GM21515 (cell line): Measurements from ENCODE around the gene TTC28.

ENCODE experiments used
- ATAC-seq: cut with Tn5 transposase; IDR thresholded peaks from one replicate; pipeline ENCODE4 v1.9.1; 2021; ENCODE audit not compliant: unreplicated experiment

The TTC28 gene

GRCh38 chr22:27980424-27981148, 699.1 kb downstream of the TTC28 start:
- ATAC-seq: no peak

GRCh38 chr22:27978802-27979201, 700.8 kb downstream of the TTC28 start:
- ATAC-seq: no peak

DNA sequence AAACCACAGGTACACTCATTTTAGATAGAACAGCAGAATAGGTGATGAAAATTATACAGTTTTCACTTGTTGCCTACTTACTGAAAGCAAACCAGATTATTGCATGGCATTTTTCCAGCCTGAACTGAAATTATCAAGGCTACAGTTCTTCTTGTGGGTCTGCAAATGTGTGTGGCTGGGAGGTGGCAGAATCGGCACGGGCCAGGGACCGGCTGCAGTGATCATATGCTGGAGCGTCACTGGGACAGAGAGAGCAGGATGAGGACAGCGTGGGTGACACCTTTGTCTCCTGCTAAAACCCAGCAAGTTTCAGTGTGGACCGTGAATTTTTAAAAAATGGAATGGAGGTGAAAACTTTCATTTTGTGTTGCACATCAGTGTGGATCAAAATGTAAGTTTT, 701.3 kb downstream of the TTC28 start:
- no peak for ATAC-seq

DNA sequence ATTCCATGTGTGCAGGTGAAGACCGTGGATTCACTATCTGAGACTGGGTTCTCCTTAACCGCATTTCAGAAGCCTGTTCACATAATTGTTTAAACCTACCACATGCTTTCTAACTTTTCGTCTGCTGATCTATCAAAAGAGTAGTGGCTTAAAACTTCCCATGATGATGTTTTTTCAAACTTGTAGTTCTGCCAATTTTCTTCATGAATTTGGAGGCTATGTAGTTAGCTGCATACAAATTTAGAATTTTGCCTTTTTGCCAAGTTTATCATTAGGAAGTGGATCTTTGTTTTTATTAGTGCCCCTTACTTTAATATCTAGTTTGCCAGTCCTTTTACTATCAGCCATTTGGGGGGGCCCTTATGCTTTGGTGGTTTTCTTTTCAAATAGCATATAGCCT, 703.1 kb downstream of the TTC28 start:
- no peak for ATAC-seq

DNA sequence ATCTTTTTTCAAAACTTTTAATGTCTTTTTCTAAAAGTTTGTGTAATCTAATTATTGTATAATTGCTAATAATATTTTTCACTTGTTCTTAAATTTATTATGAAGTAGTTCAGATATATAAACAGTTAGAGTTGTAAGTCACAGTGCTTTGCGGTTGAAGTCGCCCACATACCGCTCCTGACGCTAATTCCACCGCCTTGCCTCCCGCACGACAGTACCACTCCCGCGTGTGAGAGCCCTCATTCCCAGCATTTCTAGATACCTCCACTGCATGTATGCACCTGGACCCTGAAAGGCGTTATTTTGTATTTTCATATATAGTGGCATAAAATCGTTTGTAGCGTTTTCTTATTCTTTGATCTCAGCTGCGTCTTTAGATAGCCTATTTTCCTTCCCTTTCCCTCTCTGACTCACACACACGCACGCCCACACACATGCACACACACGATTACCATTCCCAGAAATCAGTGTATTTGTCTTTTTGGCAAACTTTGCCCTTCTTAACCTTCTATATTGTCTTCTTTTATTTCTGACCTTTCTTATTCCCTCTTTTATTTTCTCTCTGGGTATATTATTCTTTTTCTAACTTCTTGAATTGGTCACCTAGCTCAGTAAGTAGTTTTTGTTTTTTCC, 704.1 kb downstream of the TTC28 start:
- ATAC-seq: no peak

GRCh38 chr22:27973846-27974245, 705.8 kb downstream of the TTC28 start:
- ATAC-seq: no peak

DNA sequence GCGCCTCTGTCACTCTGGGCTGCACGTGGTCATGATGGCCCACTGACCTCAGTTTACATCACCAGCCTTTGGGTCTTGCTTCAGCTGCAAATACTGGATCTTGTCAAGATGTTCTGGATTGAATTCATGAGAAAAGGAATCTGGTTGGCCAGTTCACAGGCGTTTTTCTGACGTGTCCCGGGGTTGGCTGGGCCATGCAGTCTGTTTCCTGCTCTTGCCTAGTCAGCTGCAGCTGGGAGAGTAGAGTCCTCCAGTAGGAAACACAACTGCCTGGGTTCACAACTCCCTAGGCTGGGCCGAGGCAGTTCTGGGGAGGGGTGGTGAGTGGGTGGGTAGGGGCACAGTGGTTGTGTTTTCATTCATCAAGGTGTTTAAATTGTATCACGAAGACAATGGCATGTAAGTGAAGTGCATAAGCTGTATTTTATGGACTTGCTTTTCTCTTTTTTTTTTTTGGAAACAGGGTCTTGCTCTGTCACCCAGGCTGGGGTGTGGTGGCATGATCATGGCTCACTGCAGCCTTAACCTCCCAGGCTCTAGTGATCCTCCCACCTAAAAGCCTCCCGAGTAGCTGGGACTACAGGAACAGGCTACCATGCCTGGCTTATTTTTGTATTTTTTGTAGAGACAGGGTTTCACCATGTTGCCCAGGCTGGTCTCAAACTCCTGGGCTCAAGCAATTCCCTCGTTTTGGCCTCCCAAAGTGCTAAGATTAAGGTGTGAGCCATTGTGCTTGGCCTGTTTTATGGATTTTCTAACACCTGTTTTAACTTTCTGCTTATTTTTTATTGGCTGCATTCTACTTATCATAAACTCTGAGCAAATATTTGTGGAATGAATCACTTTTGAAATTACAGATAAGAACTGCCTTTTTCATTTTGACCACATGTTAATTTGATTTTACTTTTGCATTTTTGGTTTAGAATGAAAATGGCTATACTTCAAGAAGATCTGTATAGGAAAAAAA, 706.6 kb downstream of the TTC28 start:
- no peak for ATAC-seq

GRCh38 chr22:27971926-27972325, 707.7 kb downstream of the TTC28 start:
- ATAC-seq: no peak

DNA sequence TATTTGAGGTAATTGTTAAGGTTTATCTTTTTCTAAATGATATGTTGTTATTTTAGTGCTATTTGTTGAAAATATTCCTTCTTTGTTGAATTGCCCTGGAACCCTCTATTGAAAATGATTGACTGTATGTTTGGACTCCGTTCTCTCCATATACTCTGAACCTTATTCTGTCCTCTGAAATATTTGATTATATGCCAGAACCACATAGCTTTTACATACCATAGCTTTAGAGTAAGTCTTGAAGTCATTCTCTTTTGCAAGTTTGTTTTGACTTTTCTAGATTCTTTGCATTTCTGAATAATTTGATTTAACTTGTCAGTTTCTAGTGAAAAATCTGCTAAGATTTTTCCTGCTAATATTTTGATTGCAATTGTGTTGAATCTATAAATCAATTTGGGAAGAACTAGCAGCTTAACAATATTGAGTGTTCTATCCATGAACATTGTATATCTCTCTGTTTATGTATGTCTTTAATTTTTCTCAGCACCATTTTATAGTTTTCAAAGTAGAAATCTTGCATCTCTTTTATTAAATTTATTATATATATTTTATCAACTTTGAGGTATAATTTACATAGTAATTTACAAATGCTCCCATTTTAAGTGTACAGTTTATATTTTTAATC, 708.9 kb downstream of the TTC28 start:
- no peak for ATAC-seq

- ATAC-seq: no peak
Measured at GRCh38 chr22:27966168-27967064, 713.2 kb downstream of the TTC28 start.

DNA sequence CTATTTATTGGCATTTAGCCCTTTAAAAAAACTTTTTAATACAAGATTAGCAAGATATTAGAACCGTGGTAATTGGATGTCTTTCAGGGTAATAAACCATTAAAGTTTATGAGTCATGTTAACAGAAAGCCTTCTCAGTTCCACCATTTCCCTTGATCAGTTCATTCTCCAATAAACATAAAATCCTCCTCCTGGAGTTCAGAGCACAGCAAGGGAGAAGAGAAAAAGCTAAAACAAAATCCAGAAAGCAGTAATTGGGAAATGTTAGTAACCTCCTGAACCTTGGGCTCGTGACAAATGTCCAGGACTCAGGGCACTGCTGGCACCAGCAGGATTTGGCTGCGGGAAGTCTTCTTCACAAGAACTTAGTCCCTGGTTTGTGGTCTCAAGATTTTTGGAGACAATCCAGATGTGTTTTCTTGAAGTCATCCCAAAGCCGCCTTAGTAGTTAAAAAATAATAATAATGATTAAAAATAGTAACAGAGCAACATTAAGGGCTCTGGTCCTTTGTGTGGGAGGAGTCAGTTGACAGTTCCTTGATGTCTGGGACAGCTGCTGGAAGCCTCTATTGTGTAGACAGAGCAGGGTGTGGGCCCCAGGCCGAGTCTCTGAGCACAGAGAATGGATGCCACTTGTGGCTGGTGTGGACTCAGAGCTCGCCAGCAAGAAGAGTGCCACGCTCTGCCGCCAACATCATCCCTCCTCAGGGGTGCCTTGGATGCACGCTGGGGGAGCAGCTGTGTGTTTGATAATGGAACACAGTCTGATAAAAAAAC, 717.2 kb downstream of the TTC28 start:
- ATAC-seq: no peak

DNA sequence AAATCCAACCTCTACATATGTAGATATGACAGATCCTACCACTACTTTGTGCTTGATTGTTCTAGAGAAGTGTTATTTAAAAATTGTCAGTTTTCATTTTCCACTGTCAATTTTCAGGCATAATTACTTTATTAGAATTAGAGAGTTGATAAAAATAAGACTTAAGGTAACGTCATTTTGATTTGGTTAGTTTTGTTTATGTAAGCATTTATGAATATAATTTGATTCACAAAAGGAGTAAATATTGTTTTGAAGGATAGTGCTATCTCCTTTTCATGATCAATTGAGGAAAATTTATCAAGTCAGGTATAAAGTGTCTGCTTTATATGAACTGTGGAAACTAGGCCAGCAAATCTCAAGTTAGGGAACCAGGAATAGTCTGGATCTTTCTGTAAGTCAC, 718.0 kb downstream of the TTC28 start:
- no peak for ATAC-seq

DNA sequence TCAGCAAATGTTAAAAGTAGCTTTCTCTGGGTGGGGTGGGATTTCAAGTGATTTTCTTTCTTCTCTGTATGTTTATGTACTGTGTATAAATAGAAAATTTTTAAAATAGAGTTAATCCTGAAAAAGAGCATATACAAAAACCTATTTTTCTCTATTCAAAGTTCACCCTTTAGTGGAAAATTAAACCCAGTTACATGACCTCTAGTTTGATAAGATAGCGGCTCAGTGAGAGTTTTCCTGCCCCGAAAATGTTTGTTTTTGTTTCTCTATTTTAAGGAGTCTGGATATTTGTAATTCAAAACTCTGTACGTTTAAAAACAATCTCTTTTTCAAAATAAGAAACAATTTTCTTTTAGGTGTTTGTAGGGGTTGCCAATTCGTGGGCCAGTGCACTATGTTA, 718.5 kb downstream of the TTC28 start:
- ATAC-seq: no peak

DNA sequence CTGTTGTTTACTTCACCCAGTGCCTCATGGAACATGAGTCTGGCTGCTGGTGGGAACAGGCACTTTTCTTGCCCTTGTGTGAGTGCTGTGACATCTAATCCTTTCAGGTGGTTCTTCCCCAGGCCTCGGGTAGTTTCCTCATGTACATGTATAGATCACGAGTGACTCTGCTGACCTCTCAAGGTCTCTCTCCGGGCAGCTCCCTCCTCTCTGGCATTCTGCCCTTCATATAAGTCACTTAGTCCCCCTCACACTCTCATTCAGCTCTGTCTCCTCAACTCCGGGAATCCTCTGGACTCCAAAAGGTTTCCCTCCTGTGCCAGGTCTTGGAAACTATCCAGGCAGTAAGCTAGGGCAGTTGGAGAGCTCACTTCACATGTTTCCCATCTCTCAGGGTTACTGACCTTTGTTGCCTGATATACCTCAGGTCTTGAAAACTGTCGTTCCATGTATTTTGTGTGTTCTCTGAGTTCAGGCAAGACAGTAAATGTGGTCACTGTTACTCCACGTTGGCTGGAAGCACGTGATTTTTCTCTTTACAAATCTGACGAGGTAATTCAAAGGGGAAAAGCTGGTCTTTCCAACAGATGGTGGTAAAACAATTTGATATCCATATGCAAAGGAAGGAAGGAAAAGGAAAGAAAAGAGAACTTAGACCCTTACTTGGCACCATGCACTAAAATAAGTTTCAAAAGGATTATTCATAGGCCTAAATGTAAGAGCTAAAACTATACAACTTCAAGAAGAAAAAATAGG, 720.1 kb downstream of the TTC28 start:
- no peak for ATAC-seq

- ATAC-seq: no peak
Measured at GRCh38 chr22:27952779-27953178, 726.9 kb downstream of the TTC28 start.

DNA sequence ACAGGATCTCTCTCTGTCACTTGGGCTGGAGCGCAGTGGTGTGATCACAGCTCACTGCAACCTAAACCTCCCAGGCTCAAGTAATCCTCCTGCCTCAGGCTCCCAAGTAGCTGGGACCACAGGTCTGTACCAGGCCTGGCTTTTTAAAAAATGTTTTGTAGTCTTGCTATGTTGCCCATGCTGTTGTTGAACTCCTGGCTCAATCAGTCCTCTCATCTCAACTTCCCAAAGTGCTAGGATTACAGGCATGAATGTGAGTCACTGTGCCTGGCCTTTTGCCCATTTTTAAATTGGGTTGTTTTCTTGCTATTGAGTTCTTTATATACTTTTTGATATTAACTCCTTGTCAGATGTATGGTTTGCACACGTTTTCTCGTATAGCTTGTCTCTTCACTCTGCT, 727.5 kb downstream of the TTC28 start:
- ATAC-seq: no peak

DNA sequence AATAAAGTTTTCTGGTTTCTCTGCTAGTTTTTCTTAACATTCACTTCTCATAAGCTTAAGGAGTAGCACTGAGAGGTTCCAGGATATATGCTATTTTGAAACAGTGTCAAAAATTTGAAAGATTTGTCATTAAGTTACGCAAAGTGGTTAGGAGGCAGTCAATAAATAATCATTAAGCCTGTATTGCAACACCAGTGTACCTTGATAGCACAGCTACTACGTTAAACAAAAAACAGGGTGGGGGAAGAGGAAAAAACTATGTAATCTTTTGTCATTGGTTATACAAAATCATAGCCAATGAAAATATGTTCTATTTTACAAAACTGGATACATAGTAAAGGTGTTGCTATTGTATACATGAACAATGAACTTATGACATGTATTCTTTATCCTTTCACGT, 730.2 kb downstream of the TTC28 start:
- no peak for ATAC-seq

GRCh38 chr22:27948569-27948968, 731.1 kb downstream of the TTC28 start:
- no peak for ATAC-seq

DNA sequence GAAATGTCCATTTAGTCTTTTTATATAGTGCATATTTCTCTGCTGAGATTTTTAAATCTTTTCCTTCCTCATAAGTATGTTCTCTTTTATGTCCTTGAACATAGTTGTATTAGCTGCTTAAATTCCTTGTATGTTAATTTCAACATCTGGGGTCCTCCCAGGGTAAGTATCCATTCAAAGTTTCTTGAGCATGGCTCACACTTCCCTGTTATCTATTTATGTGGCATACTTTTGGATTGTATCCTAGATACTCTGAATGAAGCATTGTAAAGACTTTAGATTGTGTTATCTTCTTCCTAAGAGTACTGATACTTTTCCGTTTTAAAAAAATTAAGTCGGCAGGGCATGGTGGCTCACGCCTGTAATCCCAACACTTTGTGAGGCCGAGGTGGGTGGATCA, 732.2 kb downstream of the TTC28 start:
- no peak for ATAC-seq
